MM.1S (cell line): ENCODE measurements around the gene GNG12.

ENCODE experiments used
- DNase-seq: peaks from one replicate; pipeline ENCODE4 v3.0.0-alpha.2; 2015
- H2AFZ ChIP-seq: fragments of 300-600 bp; sonication (generic); 2 replicates; pipeline ENCODE4 v1.6.0; 2016; ENCODE audit warnings: antibody characterized with exemption, low read length
- H3F3A ChIP-seq: fragments of 300-600 bp; sonication (generic); 2 replicates; pipeline ENCODE4 v1.6.1; 2016; ENCODE audit warnings: mild to moderate bottlenecking, antibody characterized with exemption, low read length, moderate library complexity, mixed read lengths; ENCODE audit not compliant: insufficient read depth
- H3K27ac ChIP-seq: fragments of 300-600 bp; sonication (generic); 2 replicates; pipeline ENCODE4 v1.5.1; 2016; ENCODE audit warnings: mild to moderate bottlenecking, low read length
- H3K27me3 ChIP-seq: fragments of 300-600 bp; sonication (generic); replicated peaks from 2 replicates; pipeline ENCODE4 v1.6.0; 2016; ENCODE audit warnings: low read length; ENCODE audit not compliant: insufficient read depth
- H3K36me3 ChIP-seq: fragments of 300-600 bp; sonication (generic); replicated peaks from 2 replicates; pipeline ENCODE4 v1.6.1; 2016; ENCODE audit warnings: mild to moderate bottlenecking, low read length, mixed read lengths; ENCODE audit not compliant: insufficient read depth
- H3K4me1 ChIP-seq: fragments of 300-600 bp; sonication (generic); 2 replicates; pipeline ENCODE4 v1.6.1; 2016; ENCODE audit warnings: low read length, mixed read lengths
- H3K4me2 ChIP-seq: fragments of 300-600 bp; sonication (generic); 2 replicates; pipeline ENCODE4 v1.6.0; 2016; ENCODE audit warnings: low read depth, low read length
- H3K4me3 ChIP-seq: fragments of 300-600 bp; sonication (generic); 2 replicates; pipeline ENCODE4 v1.5.1; 2016; ENCODE audit warnings: low read length, mixed read lengths
- H3K79me2 ChIP-seq: fragments of 300-600 bp; sonication (generic); 2 replicates; pipeline ENCODE4 v1.6.1; 2016; ENCODE audit warnings: mixed run types, low read length, mixed read lengths
- H3K9ac ChIP-seq: fragments of 300-600 bp; sonication (generic); 2 replicates; pipeline ENCODE4 v1.6.1; 2016; ENCODE audit warnings: low read length, mixed read lengths
- H3K9me2 ChIP-seq: fragments of 300-600 bp; sonication (generic); replicated peaks from 2 replicates; pipeline ENCODE4 v1.6.1; 2016; ENCODE audit warnings: mild to moderate bottlenecking, low read length, mixed read lengths; ENCODE audit not compliant: insufficient read depth
- H3K9me3 ChIP-seq: fragments of 300-600 bp; sonication (generic); replicated peaks from 2 replicates; pipeline ENCODE4 v1.6.1; 2016; ENCODE audit warnings: mild to moderate bottlenecking, low read length, mixed read lengths; ENCODE audit not compliant: insufficient read depth
- H4K20me1 ChIP-seq: fragments of 300-600 bp; sonication (generic); 2 replicates; pipeline ENCODE4 v1.6.1; 2016; ENCODE audit warnings: mild to moderate bottlenecking, low read length, moderate library complexity, mixed read lengths; ENCODE audit not compliant: insufficient read depth
- EZH2 ChIP-seq: fragments of 300-600 bp; sonication (generic); optimal IDR thresholded peaks from 2 replicates; pipeline ENCODE3; 2017; ENCODE audit warnings: low read depth, mild to moderate bottlenecking, antibody characterized with exemption, low read length, mixed read lengths
- EZH2phosphoT487 ChIP-seq: fragments of 300-600 bp; sonication (generic); IDR thresholded peaks from 2 replicates; pipeline ENCODE4 v1.6.1; 2018; ENCODE audit warnings: antibody characterized with exemption, low read length
- TF ChIP-seq, protein P1 (sequence below): fragments of 300-600 bp; sonication (generic); IDR thresholded peaks from 2 replicates; pipeline ENCODE4 v1.5.1; 2016; ENCODE audit warnings: antibody characterized with exemption, low read length, mixed read lengths

The GNG12 gene

GRCh38 chr1:67811781-67812180, 21.5 kb downstream of the GNG12 start:
- Histone ChIP-seq H3K9ac (no peak overlapping the region), H3K27me3 (no peaks in the 10 kb centered on the region), H3K79me2 (no peaks in the 10 kb centered on the region), H3K4me1 (peaks cover 4% of the 10 kb centered on the region; the same call in 1 of the 2 replicates), H2AFZ (no peak overlapping the region), H3K9me3 (no peaks in the 10 kb centered on the region), H3F3A (no peaks in the 10 kb centered on the region), H3K9me2 (no peaks in the 10 kb centered on the region), H3K36me3 (no peaks in the 10 kb centered on the region), H3K4me2 (no peak overlapping the region), H3K27ac (no peak overlapping the region), H3K4me3 (no peak overlapping the region), H4K20me1 (no peaks in the 10 kb centered on the region)
- no peak for DNase-seq
- no peak for TF ChIP-seq EZH2phosphoT487
- TF ChIP-seq EZH2 = no peak
- TF ChIP-seq, protein P1, sequence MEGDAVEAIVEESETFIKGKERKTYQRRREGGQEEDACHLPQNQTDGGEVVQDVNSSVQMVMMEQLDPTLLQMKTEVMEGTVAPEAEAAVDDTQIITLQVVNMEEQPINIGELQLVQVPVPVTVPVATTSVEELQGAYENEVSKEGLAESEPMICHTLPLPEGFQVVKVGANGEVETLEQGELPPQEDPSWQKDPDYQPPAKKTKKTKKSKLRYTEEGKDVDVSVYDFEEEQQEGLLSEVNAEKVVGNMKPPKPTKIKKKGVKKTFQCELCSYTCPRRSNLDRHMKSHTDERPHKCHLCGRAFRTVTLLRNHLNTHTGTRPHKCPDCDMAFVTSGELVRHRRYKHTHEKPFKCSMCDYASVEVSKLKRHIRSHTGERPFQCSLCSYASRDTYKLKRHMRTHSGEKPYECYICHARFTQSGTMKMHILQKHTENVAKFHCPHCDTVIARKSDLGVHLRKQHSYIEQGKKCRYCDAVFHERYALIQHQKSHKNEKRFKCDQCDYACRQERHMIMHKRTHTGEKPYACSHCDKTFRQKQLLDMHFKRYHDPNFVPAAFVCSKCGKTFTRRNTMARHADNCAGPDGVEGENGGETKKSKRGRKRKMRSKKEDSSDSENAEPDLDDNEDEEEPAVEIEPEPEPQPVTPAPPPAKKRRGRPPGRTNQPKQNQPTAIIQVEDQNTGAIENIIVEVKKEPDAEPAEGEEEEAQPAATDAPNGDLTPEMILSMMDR = no peak

DNA sequence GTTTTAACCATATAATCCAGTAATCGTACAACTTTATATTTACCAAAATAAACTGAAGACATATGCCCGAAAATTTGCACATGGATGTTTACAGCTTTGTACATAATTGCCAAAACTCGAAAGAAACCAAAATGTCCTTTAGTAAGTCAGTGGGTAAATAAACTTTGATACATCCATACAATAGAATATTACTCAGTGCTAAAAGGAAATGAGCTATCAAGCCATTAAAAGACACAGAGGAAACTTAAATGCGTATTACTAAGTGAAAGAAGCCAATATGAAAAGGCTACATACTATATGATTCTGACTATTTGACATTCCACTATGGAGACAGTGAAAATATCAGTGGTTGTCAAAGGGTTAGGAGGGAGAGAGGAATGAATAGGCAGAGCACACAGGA, 23.4 kb downstream of the GNG12 start:
- no peak overlapping the region for H3K27ac ChIP-seq
- no peaks in the 10 kb centered on the region for H4K20me1 ChIP-seq
- H3K4me3 ChIP-seq = no peak overlapping the region
- TF ChIP-seq EZH2phosphoT487 = no peak
- TF ChIP-seq, protein P1 = no peak
- no peak for TF ChIP-seq EZH2
- no peaks in the 10 kb centered on the region for H3K36me3 ChIP-seq
- DNase-seq = no peak
- H3K9me3 ChIP-seq = no peaks in the 10 kb centered on the region
- no peak overlapping the region for H2AFZ ChIP-seq
- H3K4me1 ChIP-seq = peaks cover 4% of the 10 kb centered on the region; the same call in 1 of the 2 replicates
- no peaks in the 10 kb centered on the region for H3K9me2 ChIP-seq
- H3K79me2 ChIP-seq = no peaks in the 10 kb centered on the region
- no peak overlapping the region for H3K9ac ChIP-seq
- H3K4me2 ChIP-seq = no peak overlapping the region
- H3F3A ChIP-seq = no peaks in the 10 kb centered on the region
- H3K27me3 ChIP-seq = no peaks in the 10 kb centered on the region

DNA sequence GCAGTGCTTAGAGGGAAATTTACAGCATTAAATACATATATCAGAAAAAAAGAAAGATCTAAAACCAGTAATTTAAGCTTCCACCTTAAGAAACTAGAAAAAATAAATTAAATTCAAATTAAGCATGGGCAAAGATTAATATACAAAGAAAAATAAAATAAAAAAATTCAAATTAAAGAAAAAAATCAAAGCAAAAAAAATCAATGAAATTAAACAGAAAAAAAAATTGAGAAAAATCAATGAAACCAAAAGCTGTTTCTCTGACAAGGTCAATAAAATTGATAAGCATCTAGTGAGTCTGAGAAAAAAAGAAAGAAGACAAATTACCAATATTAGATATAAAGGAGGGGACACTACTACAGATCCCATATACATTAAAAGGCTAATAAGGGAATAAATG, 26.0 kb downstream of the GNG12 start:
- Histone ChIP-seq H3F3A (no peaks in the 10 kb centered on the region), H3K27me3 (no peaks in the 10 kb centered on the region), H3K9ac (no peak overlapping the region), H3K36me3 (no peaks in the 10 kb centered on the region), H3K4me1 (no peaks in the 10 kb centered on the region), H3K9me3 (no peaks in the 10 kb centered on the region), H4K20me1 (no peaks in the 10 kb centered on the region), H3K4me2 (no peak overlapping the region), H3K4me3 (no peak overlapping the region), H2AFZ (no peak overlapping the region), H3K27ac (no peak overlapping the region), H3K9me2 (no peaks in the 10 kb centered on the region), H3K79me2 (no peaks in the 10 kb centered on the region)
- no peak for TF ChIP-seq EZH2phosphoT487
- TF ChIP-seq, protein P1 = no peak
- no peak for DNase-seq
